Smooth muscle cell (in vitro differentiated cells): ENCODE results near the gene C20orf173. TPM values are rescaled to one million over a fixed set of nuclear protein-coding genes. Genes with fewer than 3 reads are reported as not detected.

Experiments
- DNase-seq: peaks from one replicate; lab custom pipeline; 2025; ENCODE audit not compliant: unreplicated experiment; lab: John Stamatoyannopoulos, UW
- H2AFZ ChIP-seq: fragments of 200-600 bp; sonication (generic); 2 replicates; pipeline ENCODE4 v1.6.0; 2016; ENCODE audit warnings: antibody characterized with exemption, low read depth, mild to moderate bottlenecking
- H3F3A ChIP-seq: fragments of 200-600 bp; sonication (generic); 2 replicates; pipeline ENCODE4 v1.6.0; 2017; ENCODE audit warnings: antibody characterized with exemption, low read depth
- H3K27ac ChIP-seq: fragments of 200-600 bp; sonication (generic); 2 replicates; pipeline ENCODE4 v1.5.1; 2016; ENCODE audit warnings: low read depth, mild to moderate bottlenecking
- H3K27me3 ChIP-seq: fragments of 200-600 bp; sonication (generic); 2 replicates; pipeline ENCODE4 v1.6.1; 2016; ENCODE audit warnings: low read depth, mild to moderate bottlenecking
- H3K36me3 ChIP-seq: fragments of 200-600 bp; sonication (generic); 2 replicates; pipeline ENCODE4 v1.5.1; 2016; ENCODE audit warnings: low read depth
- H3K4me1 ChIP-seq: fragments of 200-600 bp; sonication (generic); 2 replicates; pipeline ENCODE4 v1.5.1; 2016; ENCODE audit warnings: low read depth
- H3K4me2 ChIP-seq: fragments of 200-600 bp; sonication (generic); 2 replicates; pipeline ENCODE4 v1.6.0; 2016; ENCODE audit warnings: mild to moderate bottlenecking
- H3K4me3 ChIP-seq: fragments of 200-600 bp; sonication (generic); 2 replicates; pipeline ENCODE4 v1.5.1; 2016; ENCODE audit warnings: mild to moderate bottlenecking
- H3K79me2 ChIP-seq: fragments of 200-600 bp; sonication (generic); 2 replicates; pipeline ENCODE4 v1.6.0; 2016; ENCODE audit warnings: low read depth, mild to moderate bottlenecking
- H3K9ac ChIP-seq: fragments of 200-600 bp; sonication (generic); 2 replicates; pipeline ENCODE4 v1.6.0; 2016; ENCODE audit warnings: low read depth
- H3K9me3 ChIP-seq: fragments of 200-600 bp; sonication (generic); replicated peaks from 2 replicates; pipeline ENCODE4 v1.5.1; 2016; ENCODE audit warnings: low read depth
- H4K20me1 ChIP-seq: fragments of 200-600 bp; sonication (generic); 2 replicates; pipeline ENCODE4 v1.6.0; 2016; ENCODE audit warnings: low read depth
- WGBS: methylation state at CpG from one replicate; pipeline ENCODE4 v1.1.7; 2016; ENCODE audit warnings: low lambda C conversion rate; 5-methylcytosine and 5-hydroxymethylcytosine counted together
- polyA plus RNA-seq: library from polyadenylated mRNA; unstranded; fragments of >200 nt; fragmentation: Nextera tagmentation; extraction: Ambion mirVana; gene quantifications from 2 replicates; pipeline ENCODE4 v1.2.1, GENCODE V29; 2016
- total RNA-seq: library from RNA; depleted of rRNA; stranded (reverse); fragments of >200 nt; gene quantifications from 2 replicates; pipeline ENCODE4 v1.2.3, GENCODE V29; 2014
- TF ChIP-seq, protein P1 (sequence below): fragments of 200-600 bp; sonication (generic); IDR thresholded peaks from 2 replicates; pipeline ENCODE4 v1.5.1; 2017; ENCODE audit warnings: borderline replicate concordance, mild to moderate bottlenecking, antibody characterized with exemption; ENCODE audit not compliant: insufficient read depth, poor library complexity, severe bottlenecking

The C20orf173 gene
- total and polyA plus RNA-seq, 2 experiments from 2014 or later: not detected

GRCh38 chr20:35561268-35561667, 31.8 kb upstream of the C20orf173 start:
- no peak overlapping the region for H3K27ac ChIP-seq
- H3K4me3 ChIP-seq: no peak overlapping the region
- no peak overlapping the region for H3K9ac ChIP-seq
- TF ChIP-seq, protein P1, sequence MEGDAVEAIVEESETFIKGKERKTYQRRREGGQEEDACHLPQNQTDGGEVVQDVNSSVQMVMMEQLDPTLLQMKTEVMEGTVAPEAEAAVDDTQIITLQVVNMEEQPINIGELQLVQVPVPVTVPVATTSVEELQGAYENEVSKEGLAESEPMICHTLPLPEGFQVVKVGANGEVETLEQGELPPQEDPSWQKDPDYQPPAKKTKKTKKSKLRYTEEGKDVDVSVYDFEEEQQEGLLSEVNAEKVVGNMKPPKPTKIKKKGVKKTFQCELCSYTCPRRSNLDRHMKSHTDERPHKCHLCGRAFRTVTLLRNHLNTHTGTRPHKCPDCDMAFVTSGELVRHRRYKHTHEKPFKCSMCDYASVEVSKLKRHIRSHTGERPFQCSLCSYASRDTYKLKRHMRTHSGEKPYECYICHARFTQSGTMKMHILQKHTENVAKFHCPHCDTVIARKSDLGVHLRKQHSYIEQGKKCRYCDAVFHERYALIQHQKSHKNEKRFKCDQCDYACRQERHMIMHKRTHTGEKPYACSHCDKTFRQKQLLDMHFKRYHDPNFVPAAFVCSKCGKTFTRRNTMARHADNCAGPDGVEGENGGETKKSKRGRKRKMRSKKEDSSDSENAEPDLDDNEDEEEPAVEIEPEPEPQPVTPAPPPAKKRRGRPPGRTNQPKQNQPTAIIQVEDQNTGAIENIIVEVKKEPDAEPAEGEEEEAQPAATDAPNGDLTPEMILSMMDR: peak; percentile 16
- H3F3A ChIP-seq: no peaks in the 10 kb centered on the region
- no peaks in the 10 kb centered on the region for H3K9me3 ChIP-seq
- no peaks in the 10 kb centered on the region for H3K79me2 ChIP-seq
- no peak for DNase-seq
- H3K27me3 ChIP-seq: no peaks in the 10 kb centered on the region
- H2AFZ ChIP-seq: no peak overlapping the region
- 16% methylated on average over 7 of the region's 7 CpGs for WGBS
- no peak overlapping the region for H3K4me2 ChIP-seq
- H4K20me1 ChIP-seq: no peaks in the 10 kb centered on the region
- no peaks in the 10 kb centered on the region for H3K4me1 ChIP-seq
- no peaks in the 10 kb centered on the region for H3K36me3 ChIP-seq

GRCh38 chr20:35560541-35560940, 31.1 kb upstream of the C20orf173 start:
- Histone ChIP-seq H3K36me3 (no peaks in the 10 kb centered on the region), H3F3A (no peaks in the 10 kb centered on the region), H2AFZ (no peak overlapping the region), H3K4me3 (no peak overlapping the region), H3K9ac (no peak overlapping the region), H3K4me2 (no peak overlapping the region), H4K20me1 (no peaks in the 10 kb centered on the region), H3K27ac (no peak overlapping the region), H3K79me2 (no peaks in the 10 kb centered on the region), H3K9me3 (no peaks in the 10 kb centered on the region), H3K27me3 (no peaks in the 10 kb centered on the region), H3K4me1 (no peaks in the 10 kb centered on the region)
- TF ChIP-seq, protein P1: no peak
- 82% methylated on average over 10 of the region's 10 CpGs for WGBS
- DNase-seq: no peak

- H3K4me3 ChIP-seq: no peak overlapping the region
- no peaks in the 10 kb centered on the region for H3K9me3 ChIP-seq
- 80% methylated on average over 18 of the region's 18 CpGs for WGBS
- H4K20me1 ChIP-seq: no peaks in the 10 kb centered on the region
- no peaks in the 10 kb centered on the region for H3K36me3 ChIP-seq
- H3K4me1 ChIP-seq: no peaks in the 10 kb centered on the region
- no peaks in the 10 kb centered on the region for H3K27me3 ChIP-seq
- H2AFZ ChIP-seq: no peak overlapping the region
- TF ChIP-seq, protein P1: no peak
- no peaks in the 10 kb centered on the region for H3F3A ChIP-seq
- no peak overlapping the region for H3K27ac ChIP-seq
- DNase-seq: no peak
- no peaks in the 10 kb centered on the region for H3K79me2 ChIP-seq
- H3K4me2 ChIP-seq: no peak overlapping the region
- H3K9ac ChIP-seq: no peak overlapping the region
Measured at GRCh38 chr20:35560105-35560511, 30.7 kb upstream of the C20orf173 start.

GRCh38 chr20:35559042-35559693, 29.7 kb upstream of the C20orf173 start:
- WGBS: 95% methylated on average over 19 of the region's 24 CpGs

More at GRCh38 chr20:35559042-35559693, 29.7 kb upstream of the C20orf173 start:
- H3K4me1 ChIP-seq: no peaks in the 10 kb centered on the region
- H4K20me1 ChIP-seq: no peaks in the 10 kb centered on the region
- DNase-seq: no peak
- H2AFZ ChIP-seq: no peak overlapping the region
- no peak overlapping the region for H3K4me3 ChIP-seq
- H3K27ac ChIP-seq: no peak overlapping the region
- H3K4me2 ChIP-seq: no peak overlapping the region
- H3F3A ChIP-seq: no peaks in the 10 kb centered on the region
- H3K9ac ChIP-seq: no peak overlapping the region
- TF ChIP-seq, protein P1: no peak
- no peaks in the 10 kb centered on the region for H3K36me3 ChIP-seq
- no peaks in the 10 kb centered on the region for H3K9me3 ChIP-seq
- no peaks in the 10 kb centered on the region for H3K79me2 ChIP-seq
- H3K27me3 ChIP-seq: no peaks in the 10 kb centered on the region
